HFFc6 (cell line): Measurements from ENCODE around the gene MTFP1. TPM values are rescaled to one million over a fixed set of nuclear protein-coding genes. Genes with fewer than 3 reads are reported as not detected.
"Not testable (repeated sequence)": the region's sequence is repeated elsewhere in the genome, so short reads cannot be mapped to it uniquely, and the experiment has no call there.

ENCODE experiments used
- DNase-seq: peaks from one replicate; pipeline ENCODE4 v3.0.0-alpha.2; 2018
- H3K27ac Mint-ChIP-seq: 2 replicates; pipeline ENCODE4 v1.8.0; 2020; ENCODE audit warnings: mild to moderate bottlenecking, mixed read lengths
- H3K27me3 Mint-ChIP-seq: 2 replicates; pipeline ENCODE4 v1.8.0; 2021; ENCODE audit warnings: mild to moderate bottlenecking, moderate library complexity, mixed read lengths; ENCODE audit not compliant: insufficient read depth
- H3K36me3 Mint-ChIP-seq: 2 replicates; pipeline ENCODE4 v1.8.0; 2021; ENCODE audit warnings: low read depth, mixed read lengths
- H3K4me1 Mint-ChIP-seq: 2 replicates; pipeline ENCODE4 v1.8.0; 2020; ENCODE audit warnings: low read depth, mixed read lengths
- H3K4me3 Mint-ChIP-seq: 2 replicates; pipeline ENCODE4 v1.8.0; 2020; ENCODE audit warnings: mild to moderate bottlenecking, moderate library complexity, mixed read lengths
- H3K9me3 Mint-ChIP-seq: 2 replicates; pipeline ENCODE4 v1.8.0; 2020; ENCODE audit warnings: mild to moderate bottlenecking, mixed read lengths
- CTCF ChIP-seq: fragments of 200-600 bp; sonication (generic); IDR thresholded peaks from 2 replicates; pipeline ENCODE4 v1.5.0; 2021; ENCODE audit warnings: antibody characterized with exemption, mild to moderate bottlenecking
- total RNA-seq, 6 experiments: library from RNA; stranded (reverse); fragmentation: NEBNext Ultra II Directional; extraction: Animal tissue kit (Norgen Biotek cat#: 25700); gene quantifications; 2 replicates in 1 of 6; 3 replicates in 5 of 6; pipeline ENCODE4 v1.2.3, GENCODE V29; 2021

MTFP1 gene
- total RNA-seq, 6 experiments from 2014 or later: 1.7 to 5.7 (median 4.1) TPM

DNA sequence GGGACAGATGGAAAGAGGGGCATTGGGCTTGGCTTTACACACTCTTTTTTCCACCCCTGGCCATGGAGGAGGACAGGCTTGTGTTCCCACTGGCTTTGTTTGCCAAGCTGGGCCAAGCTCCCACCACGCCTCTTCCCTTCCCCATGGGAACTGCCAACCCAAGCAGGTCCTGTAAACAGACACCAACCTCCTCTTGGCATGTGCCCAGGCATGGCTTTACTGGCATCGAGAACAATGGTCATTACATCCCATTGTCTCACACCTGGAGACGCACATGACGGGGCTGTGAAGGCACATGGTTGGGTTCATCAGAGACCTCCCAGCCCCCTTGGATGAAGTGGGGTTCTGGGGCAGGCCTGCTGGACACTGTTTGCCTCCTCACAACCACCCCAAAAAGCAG is 34.6 kb downstream of the MTFP1 start:
- no peaks in the 10 kb centered on the region for H3K36me3 Mint-ChIP-seq

GRCh38 chr22:30460555-30460954 is 35.0 kb downstream of the MTFP1 start:
- H3K27me3 Mint-ChIP-seq, H3K4me1 Mint-ChIP-seq, H3K36me3 Mint-ChIP-seq, H3K27ac Mint-ChIP-seq, H3K4me3 Mint-ChIP-seq, DNase-seq, H3K9me3 Mint-ChIP-seq: not testable (repeated sequence)

More for the DNA sequence above, 34.6 kb downstream of the MTFP1 start:
- no peak overlapping the region for H3K4me3 Mint-ChIP-seq
- no peaks in the 10 kb centered on the region for H3K9me3 Mint-ChIP-seq
- no peak for DNase-seq
- H3K4me1 Mint-ChIP-seq: no peaks in the 10 kb centered on the region; the same call in 1 of the 2 replicates
- TF ChIP-seq CTCF: no peak
- peaks cover 4% of the 10 kb centered on the region for H3K27me3 Mint-ChIP-seq
- no peak overlapping the region for H3K27ac Mint-ChIP-seq

- DNase-seq: no peak
- H3K27me3 Mint-ChIP-seq: peaks cover 48% of the 10 kb centered on the region
These were observed 43.6 kb downstream of the MTFP1 start for GRCh38 chr22:30469165-30469564.

GRCh38 chr22:30470655-30471054 is 45.1 kb downstream of the MTFP1 start:
- H3K4me1 Mint-ChIP-seq: no peaks in the 10 kb centered on the region
- H3K4me3 Mint-ChIP-seq: no peak overlapping the region
- no peaks in the 10 kb centered on the region for H3K36me3 Mint-ChIP-seq
- TF ChIP-seq CTCF: no peak
- H3K27me3 Mint-ChIP-seq: peaks cover 50% of the 10 kb centered on the region
- no peaks in the 10 kb centered on the region for H3K9me3 Mint-ChIP-seq
- H3K27ac Mint-ChIP-seq: no peak overlapping the region
- no peak for DNase-seq

More at GRCh38 chr22:30469165-30469564, 43.6 kb downstream of the MTFP1 start:
- H3K36me3 Mint-ChIP-seq: no peaks in the 10 kb centered on the region
- H3K9me3 Mint-ChIP-seq: no peaks in the 10 kb centered on the region
- H3K27ac Mint-ChIP-seq: no peak overlapping the region
- H3K4me1 Mint-ChIP-seq: no peaks in the 10 kb centered on the region
- TF ChIP-seq CTCF: no peak
- H3K4me3 Mint-ChIP-seq: no peak overlapping the region

- Mint-ChIP-seq H3K9me3 (no peaks in the 10 kb centered on the region), H3K27ac (no peak within 1 kb of the TSS), H3K4me1 (no peaks in the 10 kb centered on the region), H3K4me3 (no peak within 1 kb of the TSS), H3K36me3 (no peaks in the 10 kb centered on the region), H3K27me3 (peaks cover 53% of the 10 kb centered on the region)
- TF ChIP-seq CTCF: no peak
- DNase-seq: no peak
These were observed 46.2 kb downstream of the MTFP1 start, which contains the start of gene SEC14L3 for GRCh38 chr22:30471616-30472318. Gene SEC14L3 (minus strand): TSS chr22:30472017. CDS start chr22:30471958, 59 bp downstream.

- Mint-ChIP-seq H3K36me3 (no peaks in the 10 kb centered on the region), H3K9me3 (no peaks in the 10 kb centered on the region), H3K27ac (no peak overlapping the region), H3K27me3 (peaks cover 55% of the 10 kb centered on the region), H3K4me3 (no peak overlapping the region), H3K4me1 (no peaks in the 10 kb centered on the region)
- TF ChIP-seq CTCF: no peak
- DNase-seq: no peak
These were observed 47.6 kb downstream of the MTFP1 start for GRCh38 chr22:30472994-30473720.
